GM21381 (cell line): Measurements from ENCODE around the gene VPS37C.
"Not testable (repeated sequence)": the region's sequence is repeated elsewhere in the genome, so short reads cannot be mapped to it uniquely, and the experiment has no call there.

Source experiments
- ATAC-seq: cut with Tn5 transposase; IDR thresholded peaks from one replicate; pipeline ENCODE4 v1.9.1; 2021; ENCODE audit warnings: mild to moderate bottlenecking, moderate library complexity; ENCODE audit not compliant: unreplicated experiment

Gene VPS37C

GRCh38 chr11:61176446-61176845, 15.2 kb upstream of the VPS37C start:
- no peak for ATAC-seq

- ATAC-seq: no peak
Observed at GRCh38 chr11:61174949-61175348, 13.7 kb upstream of the VPS37C start.

DNA sequence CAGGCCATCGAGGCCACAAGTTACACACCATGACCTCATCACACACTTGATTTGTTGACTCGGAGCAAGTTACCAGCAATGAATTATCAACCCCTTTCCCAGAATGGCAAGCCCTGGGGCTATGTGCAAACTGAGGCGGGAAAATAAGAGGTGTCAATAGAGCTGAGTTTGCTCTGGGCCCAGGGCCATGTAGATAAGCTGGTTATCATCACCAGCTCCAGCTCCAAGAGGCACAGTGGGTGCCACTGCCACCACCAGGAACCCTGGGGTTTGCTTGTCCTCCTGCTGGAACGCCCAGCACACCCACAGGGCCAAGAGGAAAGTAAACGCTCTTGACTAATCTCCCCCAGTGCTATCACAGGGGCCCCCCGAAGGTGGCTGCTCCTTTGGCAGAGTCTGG, 13.0 kb upstream of the VPS37C start:
- no peak for ATAC-seq

GRCh38 chr11:61173456-61173855, 12.2 kb upstream of the VPS37C start:
- no peak for ATAC-seq

- ATAC-seq: no peak
Observed at GRCh38 chr11:61172888-61173287, 11.7 kb upstream of the VPS37C start.

- ATAC-seq: no peak
Observed at GRCh38 chr11:61172356-61172755, 11.1 kb upstream of the VPS37C start.

- no peak for ATAC-seq
Observed at GRCh38 chr11:61171907-61172306, 10.7 kb upstream of the VPS37C start.

- ATAC-seq: no peak
Observed at GRCh38 chr11:61170566-61170965, 9.3 kb upstream of the VPS37C start.

DNA sequence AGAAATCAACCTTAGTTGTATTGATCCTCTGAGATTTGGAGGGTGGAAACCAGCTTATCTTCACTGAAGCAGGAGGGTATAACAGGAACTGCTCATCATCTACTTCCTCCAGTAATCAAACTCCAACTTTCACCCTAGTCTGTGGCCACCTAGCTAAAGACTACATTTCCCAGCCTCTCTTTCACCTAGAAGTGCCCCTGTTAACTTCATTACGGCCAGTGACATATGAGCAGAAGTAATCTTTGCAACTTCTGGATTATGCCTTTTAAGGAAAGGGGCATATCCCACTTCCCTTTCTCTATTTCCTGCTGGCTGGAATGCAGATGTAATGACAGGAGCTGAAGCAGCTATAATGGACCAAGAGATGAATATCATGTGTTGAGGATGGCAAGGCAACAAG, 7.6 kb upstream of the VPS37C start:
- no peak for ATAC-seq

- ATAC-seq: no peak
Observed at GRCh38 chr11:61168042-61168688, 6.9 kb upstream of the VPS37C start.

GRCh38 chr11:61166331-61166730, 5.1 kb upstream of the VPS37C start:
- ATAC-seq: not testable (repeated sequence)

DNA sequence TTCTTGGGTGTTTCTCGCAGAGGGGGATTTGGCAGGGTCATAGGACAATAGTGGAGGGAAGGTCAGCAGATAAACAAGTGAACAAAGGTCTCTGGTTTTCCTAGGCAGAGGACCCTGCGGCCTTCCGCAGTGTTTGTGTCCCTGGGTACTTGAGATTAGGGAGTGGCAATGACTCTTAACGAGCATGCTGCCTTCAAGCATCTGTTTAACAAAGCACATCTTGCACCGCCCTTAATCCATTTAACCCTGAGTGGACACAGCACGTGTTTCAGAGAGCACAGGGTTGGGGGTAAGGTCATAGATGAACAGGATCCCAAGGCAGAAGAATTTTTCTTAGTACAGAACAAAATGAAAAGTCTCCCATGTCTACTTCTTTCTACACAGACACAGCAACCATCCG, 4.6 kb upstream of the VPS37C start:
- not testable (repeated sequence) for ATAC-seq

DNA sequence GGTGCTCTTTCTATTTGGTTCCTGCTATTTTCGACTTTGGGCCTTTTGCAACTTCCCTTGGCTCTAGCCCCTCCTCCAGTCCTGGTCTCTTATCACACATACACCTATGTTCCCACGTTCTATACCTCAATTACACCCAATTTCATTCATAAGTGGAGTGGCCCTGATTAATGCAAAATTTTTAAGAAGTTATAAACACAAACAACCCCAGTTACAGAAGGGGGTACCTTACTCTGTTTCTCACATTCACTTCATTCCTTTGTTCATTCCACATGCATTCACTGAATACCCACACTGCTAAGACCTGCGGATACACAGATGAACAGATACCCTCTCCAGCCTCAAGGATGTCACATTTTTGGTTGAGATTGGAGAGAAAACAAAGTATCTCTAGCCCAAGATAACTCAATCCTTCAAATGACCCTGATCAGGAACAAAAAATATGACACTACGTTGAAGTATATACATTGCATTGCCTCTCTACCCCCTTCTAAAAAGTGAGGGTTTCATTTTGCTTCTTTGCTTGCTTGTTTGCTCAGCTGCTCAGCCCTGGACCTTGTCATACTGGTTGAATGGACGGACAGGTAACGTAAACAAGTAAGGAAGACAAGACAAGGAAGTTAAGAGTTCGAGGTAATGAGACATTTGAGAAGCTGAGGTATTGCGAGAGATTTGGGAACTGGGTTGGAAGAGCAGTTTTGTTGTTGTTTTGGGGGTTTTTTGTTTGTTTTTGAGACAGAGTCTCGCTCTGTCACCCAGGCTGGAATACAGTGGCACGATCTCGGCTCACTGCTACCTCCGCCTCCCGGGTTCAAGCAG, 3.6 kb upstream of the VPS37C start:
- no peak for ATAC-seq

DNA sequence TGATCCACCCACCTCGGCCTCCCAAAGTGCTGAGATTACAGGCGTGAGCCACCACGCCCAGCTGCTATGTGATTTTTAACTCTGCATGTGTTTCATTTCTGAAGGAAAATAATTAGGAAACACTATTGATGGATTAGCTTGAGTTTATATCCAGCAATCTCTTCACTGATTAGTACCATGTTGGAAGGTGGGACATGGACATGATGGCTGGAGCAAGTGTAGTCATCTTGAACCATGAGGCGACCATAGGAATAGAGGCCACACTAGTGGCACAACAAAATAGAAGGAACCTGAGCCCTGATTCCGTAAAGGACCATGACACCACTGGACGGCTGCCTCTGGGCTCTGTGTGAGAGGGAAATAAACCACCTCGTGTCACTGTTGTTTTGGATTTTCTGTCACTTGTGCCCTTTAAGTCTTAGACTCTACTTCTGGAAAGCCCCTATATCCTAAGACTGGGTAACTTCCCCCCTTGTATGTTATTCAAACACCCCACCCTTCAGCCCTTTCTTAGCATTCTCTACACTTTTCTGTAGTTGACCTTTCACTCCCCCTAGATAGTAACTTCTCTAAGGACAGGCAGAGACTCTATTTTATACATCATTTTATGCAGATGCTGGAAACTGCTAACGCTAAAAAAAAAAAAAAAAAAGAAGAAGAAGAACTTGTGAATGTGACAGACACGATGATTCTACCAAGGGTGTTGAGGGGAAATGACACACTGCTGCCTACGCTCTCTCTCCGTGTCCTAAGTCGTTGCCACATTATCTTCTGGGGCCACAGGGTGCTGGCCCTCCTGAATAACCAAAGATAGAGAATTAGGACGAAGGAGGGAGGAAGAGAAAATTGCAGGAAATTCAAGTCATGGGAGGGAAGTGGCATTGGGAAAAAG, 2.7 kb upstream of the VPS37C start:
- no peak for ATAC-seq

- no peak for ATAC-seq
Observed at GRCh38 chr11:61163021-61163420, 1.8 kb upstream of the VPS37C start.

- no peak for ATAC-seq
Observed at GRCh38 chr11:61162092-61162941, 1.1 kb upstream of the VPS37C start.

DNA sequence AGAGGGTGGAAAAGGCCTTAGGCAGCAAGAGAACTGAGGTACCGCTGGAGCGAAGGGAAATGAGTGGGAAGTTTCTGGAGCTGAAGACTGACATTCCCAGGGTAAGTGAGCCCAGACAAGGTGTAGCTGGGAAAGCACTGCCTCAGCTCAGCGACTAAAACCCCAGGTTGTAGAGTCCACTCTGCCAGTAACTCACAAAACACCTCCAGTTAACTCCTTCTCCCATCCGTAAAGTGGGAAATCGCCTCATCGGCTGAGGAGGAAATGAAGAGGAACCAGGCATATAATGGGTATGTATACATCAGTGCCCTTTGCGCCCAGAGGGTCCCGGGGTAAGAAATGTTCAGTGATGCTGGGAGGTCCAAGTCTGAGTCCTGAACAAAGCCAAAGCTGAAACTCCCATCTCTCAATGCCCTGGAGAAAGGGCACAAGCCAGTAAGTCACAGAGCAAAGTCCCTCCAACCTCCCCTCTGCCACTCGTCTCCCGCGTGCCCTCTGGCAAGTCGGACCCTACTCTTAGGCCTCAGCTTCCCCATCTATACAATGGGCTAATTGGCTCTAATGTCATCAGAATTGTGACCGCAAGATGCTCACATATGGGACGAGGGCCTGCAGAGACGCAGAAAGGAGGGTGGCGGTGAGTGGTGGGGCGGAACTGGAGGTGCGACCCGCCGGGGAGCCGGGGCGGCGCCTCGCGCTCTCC, 588 bp downstream of the VPS37C start:
- ATAC-seq: no peak

GRCh38 chr11:61158691-61159381, 2.4 kb downstream of the VPS37C start:
- no peak for ATAC-seq

- no peak for ATAC-seq
Observed at GRCh38 chr11:61157743-61158142, 3.5 kb downstream of the VPS37C start.
